Lung (tissue), 12 donors: ENCODE measurements around the gene EML1. TPM values are rescaled to one million over a fixed set of nuclear protein-coding genes. Genes with fewer than 3 reads are reported as not detected.

Experiments
- ATAC-seq: fragments of 200-7000 bp; cut with Tn5 transposase; one replicate; pipeline ENCODE4 v1.9.1; 2020; ENCODE audit warnings: moderate number of reproducible peaks; ENCODE audit not compliant: insufficient read depth, low FRiP score
- DNase-seq, 3 donors: peaks; one replicate each; pipeline ENCODE4 v3.0.0-alpha.2; 2013 to 2017
- H3K27ac ChIP-seq, 2 donors: one replicate each; pipeline ENCODE4 v1.5.1; 2013; ENCODE audit warnings: mild to moderate bottlenecking in 2 of 2, moderate library complexity in 2 of 2, control low read depth in 1 of 2, inconsistent platforms in 1 of 2, low read depth in 1 of 2, low read length in 1 of 2
- H3K27me3 ChIP-seq, 3 donors: one replicate each; pipeline ENCODE4 v1.5.1; 2013; ENCODE audit warnings: low read length in 2 of 3; ENCODE audit not compliant: control insufficient read depth in 3 of 3, insufficient read depth in 3 of 3
- H3K36me3 ChIP-seq, 4 donors: one replicate each; pipeline ENCODE4 v1.5.1; 2013; ENCODE audit warnings: low read length in 4 of 4, mild to moderate bottlenecking in 1 of 4, moderate library complexity in 1 of 4; ENCODE audit not compliant: control insufficient read depth in 4 of 4, insufficient read depth in 4 of 4
- H3K4me1 ChIP-seq, 5 donors: one replicate each; pipeline ENCODE4 v1.5.1; 2013; ENCODE audit warnings: low read length in 5 of 5, mild to moderate bottlenecking in 2 of 5, moderate library complexity in 1 of 5; ENCODE audit not compliant: control insufficient read depth in 5 of 5, insufficient read depth in 5 of 5
- H3K4me3 ChIP-seq: one replicate; pipeline ENCODE4 v1.5.1; 2013; ENCODE audit warnings: mild to moderate bottlenecking, control low read depth, moderate library complexity
- H3K9ac ChIP-seq, 2 donors: one replicate each; pipeline ENCODE4 v1.5.1; 2013; ENCODE audit warnings: low read length in 2 of 2, control low read depth in 1 of 2; ENCODE audit not compliant: insufficient read depth in 1 of 2
- H3K9me3 ChIP-seq, 4 donors: one replicate each; pipeline ENCODE4 v1.5.1; 2013; ENCODE audit warnings: low read length in 3 of 4, mild to moderate bottlenecking in 1 of 4, moderate library complexity in 1 of 4; ENCODE audit not compliant: control insufficient read depth in 4 of 4, insufficient read depth in 3 of 4
- CTCF ChIP-seq: IDR thresholded peaks from 2 replicates; pipeline ENCODE4 v1.5.1; 2012; ENCODE audit warnings: mild to moderate bottlenecking; ENCODE audit errors: control extremely low read depth, extremely low read depth
- WGBS, 2 donors: extraction: QIAGEN DNeasy Blood & Tissue Kit; methylation state at CpG; one replicate each; pipeline ENCODE4 v1.1.7; 2013; 5-methylcytosine and 5-hydroxymethylcytosine counted together
- polyA plus RNA-seq, 2 donors: library from polyadenylated mRNA; stranded (reverse); fragments of 200-250 nt; gene quantifications; one replicate each; pipeline ENCODE4 v1.2.1, GENCODE V29; 2013
- total RNA-seq, 2 donors: library from RNA; depleted of rRNA in 1 of 2; stranded (reverse); fragments of >200 nt in 1 of 2; gene quantifications; one replicate each; pipeline ENCODE4 v1.2.1, GENCODE V29; 2014 to 2021
- donor health status: control.
- donor health status: control.
- donor health status: Bipolar disorder and iron deficiency.
- donor health status: healthy.
- donor health status: DM: yes; HTN: yes; CAD: no.

EML1 gene
- total and polyA plus RNA-seq, 4 donors = 6.7 to 88.0 (median 22.8) TPM

- Histone ChIP-seq H3K9ac (no peak overlapping the region), H3K27me3 (no peaks in the 10 kb centered on the region), H3K4me3 (no peak overlapping the region), H3K36me3 (peaks cover 0 to 2% (median 0%) of the 10 kb centered on the region in 4 donors), H3K27ac (peak overlapping the region; percentile 39 to 73), H3K9me3 (no peaks in the 10 kb centered on the region), H3K4me1 (peaks cover 7 to 27% (median 14%) of the 10 kb centered on the region in 5 donors)
- no peak for TF ChIP-seq CTCF
- ATAC-seq (no peak), DNase-seq (peak; percentile 32 to 47 (median 37))
- 48 to 54% methylated on average over 10 of the region's 10 CpGs for WGBS, 2 donors
Measured at GRCh38 chr14:99745307-99745951, 47.8 kb upstream of the EML1 start.

- Histone ChIP-seq H3K9me3 (no peaks in the 10 kb centered on the region), H3K4me1 (peaks cover 13 to 35% (median 14%) of the 10 kb centered on the region in 5 donors), H3K9ac (no peak overlapping the region), H3K27me3 (peaks cover 0 to 4% (median 0%) of the 10 kb centered on the region in 3 donors), H3K27ac (peak overlapping the region; percentile 59 to 81), H3K4me3 (no peak overlapping the region), H3K36me3 (peaks cover 0 to 2% (median 0%) of the 10 kb centered on the region in 4 donors)
- WGBS, 2 donors = 64 to 76% methylated on average over 6 to 7 of the region's 7 CpGs
- DNase-seq (no peak), ATAC-seq (no peak)
- no peak for TF ChIP-seq CTCF
Measured at GRCh38 chr14:99747167-99747566, 46.0 kb upstream of the EML1 start.

- H3K4me3 ChIP-seq = no peak overlapping the region
- no peak for TF ChIP-seq CTCF
- DNase-seq (no peak), ATAC-seq (no peak)
- peak overlapping the region; percentile 59 to 81 for H3K27ac ChIP-seq
- H3K9ac ChIP-seq = no peak overlapping the region
- H3K36me3 ChIP-seq = peaks cover 0 to 2% (median 0%) of the 10 kb centered on the region in 4 donors
- peaks cover 0 to 4% (median 0%) of the 10 kb centered on the region in 3 donors for H3K27me3 ChIP-seq
- WGBS, 2 donors = 85 to 91% methylated on average over 22 of the region's 22 CpGs
- no peaks in the 10 kb centered on the region for H3K9me3 ChIP-seq
- peaks cover 14 to 41% (median 17%) of the 10 kb centered on the region in 5 donors for H3K4me1 ChIP-seq
Measured at GRCh38 chr14:99747582-99748330, 45.5 kb upstream of the EML1 start.
